Measurements from ENCODE around the gene WDR90. TPM values are rescaled to one million over a fixed set of nuclear protein-coding genes. Genes with fewer than 3 reads are reported as not detected.

The WDR90 gene
- total and polyA plus RNA-seq, 3 experiments from 2014 or later: 1.4 to 78.4 (median 69.6) TPM

GRCh38 chr16:610513-611381 is 38.4 kb upstream of the WDR90 start:
- no peaks in the 10 kb centered on the region for H3K9me3 Mint-ChIP-seq
- peaks cover 0 to 5% (median 0%) of the 10 kb centered on the region in 3 donors for H3K36me3 Mint-ChIP-seq
- Histone ChIP-seq H3K36me3 (ENCODE audit: insufficient read depth, low read length) (no peaks in the 10 kb centered on the region), H3K4me1 (ENCODE audit: insufficient read depth, low read length) (no peaks in the 10 kb centered on the region), H3K27ac (ENCODE audit: low read depth, low read length) (no peak overlapping the region), H3K27me3 (ENCODE audit: insufficient read depth, low read length, poor library complexity, severe bottlenecking) (no peaks in the 10 kb centered on the region), H3K4me3 (ENCODE audit: low read length) (no peak overlapping the region), H3K9me3 (ENCODE audit: low read length) (no peaks in the 10 kb centered on the region)
- ChIA-PET POLR2A (no interaction called here), CTCF (interaction anchor here (0.8 to 1.7 kb wide), 3 partner anchors 15 to 31 kb away, joined by 3 to 5 read pairs (median 4); no protein-coding TSS in a partner anchor)
- H3K27me3 Mint-ChIP-seq: peaks cover 0 to 1% of the 10 kb centered on the region in 2 donors
- peak; percentile 42 to 65 (median 49) for DNase-seq
- no peak overlapping the region for H3K4me3 Mint-ChIP-seq
- H3K4me1 Mint-ChIP-seq: peaks cover 3 to 7% (median 7%) of the 10 kb centered on the region in 3 donors
- peak overlapping the region in 2 of 8 donors; percentile 30 to 52 for H3K27ac Mint-ChIP-seq

GRCh38 chr16:615122-615521 is 34.0 kb upstream of the WDR90 start:
- no peaks in the 10 kb centered on the region for H3K27me3 Mint-ChIP-seq
- no peaks in the 10 kb centered on the region for H3K9me3 Mint-ChIP-seq
- H3K4me3 ChIP-seq (ENCODE audit: low read length): no peak overlapping the region
- H3K4me1 ChIP-seq (ENCODE audit: insufficient read depth, low read length): no peaks in the 10 kb centered on the region
- H3K36me3 ChIP-seq (ENCODE audit: insufficient read depth, low read length): no peaks in the 10 kb centered on the region
- peaks cover 0 to 7% (median 0%) of the 10 kb centered on the region in 3 donors for H3K36me3 Mint-ChIP-seq
- peak overlapping the region in 1 of 8 donors; percentile 42 for H3K27ac Mint-ChIP-seq
- ChIA-PET CTCF (no interaction called here), POLR2A (no interaction called here)
- H3K27me3 ChIP-seq (ENCODE audit: insufficient read depth, low read length, poor library complexity, severe bottlenecking): no peaks in the 10 kb centered on the region
- DNase-seq: no peak
- no peaks in the 10 kb centered on the region for H3K9me3 ChIP-seq (ENCODE audit: low read length)
- H3K4me3 Mint-ChIP-seq: no peak overlapping the region
- H3K27ac ChIP-seq (ENCODE audit: low read depth, low read length): no peak overlapping the region
- H3K4me1 Mint-ChIP-seq: peaks cover 3 to 5% (median 5%) of the 10 kb centered on the region in 3 donors

- CTCF ChIA-PET: no interaction called here
- H3K27ac Mint-ChIP-seq: no peak overlapping the region
Observed at GRCh38 chr16:616733-617586, 32.2 kb upstream of the WDR90 start.

GRCh38 chr16:617855-618254 is 31.3 kb upstream of the WDR90 start:
- Mint-ChIP-seq H3K4me3 (no peak overlapping the region), H3K27ac (no peak overlapping the region), H3K4me1 (no peaks in the 10 kb centered on the region), H3K27me3 (no peaks in the 10 kb centered on the region), H3K36me3 (peaks cover 0 to 10% (median 0%) of the 10 kb centered on the region in 3 donors), H3K9me3 (no peaks in the 10 kb centered on the region)
- Histone ChIP-seq H3K9me3 (ENCODE audit: low read length) (no peaks in the 10 kb centered on the region), H3K4me1 (ENCODE audit: insufficient read depth, low read length) (no peaks in the 10 kb centered on the region), H3K4me3 (ENCODE audit: low read length) (no peak overlapping the region), H3K27ac (ENCODE audit: low read depth, low read length) (no peak overlapping the region), H3K27me3 (ENCODE audit: insufficient read depth, low read length, poor library complexity, severe bottlenecking) (no peaks in the 10 kb centered on the region), H3K36me3 (ENCODE audit: insufficient read depth, low read length) (no peaks in the 10 kb centered on the region)
- ChIA-PET CTCF (no interaction called here), POLR2A (no interaction called here)
- DNase-seq: no peak

More at GRCh38 chr16:616733-617586, 32.2 kb upstream of the WDR90 start:
- no peaks in the 10 kb centered on the region for H3K9me3 ChIP-seq (ENCODE audit: low read length)
- Mint-ChIP-seq H3K4me1 (no peaks in the 10 kb centered on the region), H3K9me3 (no peaks in the 10 kb centered on the region), H3K36me3 (peaks cover 0 to 10% (median 0%) of the 10 kb centered on the region in 3 donors), H3K27me3 (no peaks in the 10 kb centered on the region), H3K4me3 (no peak overlapping the region)
- no peaks in the 10 kb centered on the region for H3K4me1 ChIP-seq (ENCODE audit: insufficient read depth, low read length)
- no peaks in the 10 kb centered on the region for H3K27me3 ChIP-seq (ENCODE audit: insufficient read depth, low read length, poor library complexity, severe bottlenecking)
- no peak for DNase-seq
- H3K27ac ChIP-seq (ENCODE audit: low read depth, low read length): no peak overlapping the region
- no peak overlapping the region for H3K4me3 ChIP-seq (ENCODE audit: low read length)
- POLR2A ChIA-PET: no interaction called here
- no peaks in the 10 kb centered on the region for H3K36me3 ChIP-seq (ENCODE audit: insufficient read depth, low read length)

- Mint-ChIP-seq H3K27me3 (no peaks in the 10 kb centered on the region), H3K4me1 (no peaks in the 10 kb centered on the region), H3K9me3 (no peaks in the 10 kb centered on the region), H3K27ac (no peak overlapping the region), H3K4me3 (no peak overlapping the region), H3K36me3 (peaks cover 0 to 9% (median 0%) of the 10 kb centered on the region in 3 donors)
- DNase-seq: no peak
- H3K27me3 ChIP-seq (ENCODE audit: insufficient read depth, low read length, poor library complexity, severe bottlenecking): no peaks in the 10 kb centered on the region
- ChIA-PET CTCF (no interaction called here), POLR2A (no interaction called here)
- H3K36me3 ChIP-seq (ENCODE audit: insufficient read depth, low read length): no peaks in the 10 kb centered on the region
- H3K27ac ChIP-seq (ENCODE audit: low read depth, low read length): no peak overlapping the region
- no peaks in the 10 kb centered on the region for H3K4me1 ChIP-seq (ENCODE audit: insufficient read depth, low read length)
- H3K4me3 ChIP-seq (ENCODE audit: low read length): no peak overlapping the region
- H3K9me3 ChIP-seq (ENCODE audit: low read length): no peaks in the 10 kb centered on the region
Observed at GRCh38 chr16:619476-620100, 29.6 kb upstream of the WDR90 start.

GRCh38 chr16:620700-621525 is 28.3 kb upstream of the WDR90 start:
- no peaks in the 10 kb centered on the region for H3K27me3 Mint-ChIP-seq
- H3K4me1 Mint-ChIP-seq: no peaks in the 10 kb centered on the region
- Histone ChIP-seq H3K4me3 (ENCODE audit: low read length) (no peak overlapping the region), H3K27ac (ENCODE audit: low read depth, low read length) (no peak overlapping the region), H3K9me3 (ENCODE audit: low read length) (no peaks in the 10 kb centered on the region), H3K27me3 (ENCODE audit: insufficient read depth, low read length, poor library complexity, severe bottlenecking) (no peaks in the 10 kb centered on the region), H3K4me1 (ENCODE audit: insufficient read depth, low read length) (no peaks in the 10 kb centered on the region), H3K36me3 (ENCODE audit: insufficient read depth, low read length) (no peaks in the 10 kb centered on the region)
- ChIA-PET POLR2A (no interaction called here), CTCF (no interaction called here)
- no peak overlapping the region for H3K27ac Mint-ChIP-seq
- H3K4me3 Mint-ChIP-seq: no peak overlapping the region
- DNase-seq: peak in 1 of 5 donors; percentile 45
- H3K9me3 Mint-ChIP-seq: no peaks in the 10 kb centered on the region
- peaks cover 0 to 11% (median 0%) of the 10 kb centered on the region in 3 donors for H3K36me3 Mint-ChIP-seq

- Mint-ChIP-seq H3K27me3 (no peaks in the 10 kb centered on the region), H3K36me3 (peaks cover 0 to 17% (median 0%) of the 10 kb centered on the region in 3 donors), H3K27ac (peak overlapping the region in 2 of 8 donors; percentile 17 to 28), H3K4me3 (no peak overlapping the region), H3K9me3 (no peaks in the 10 kb centered on the region), H3K4me1 (no peaks in the 10 kb centered on the region)
- no peaks in the 10 kb centered on the region for H3K27me3 ChIP-seq (ENCODE audit: insufficient read depth, low read length, poor library complexity, severe bottlenecking)
- DNase-seq: no peak
- no peaks in the 10 kb centered on the region for H3K36me3 ChIP-seq (ENCODE audit: insufficient read depth, low read length)
- H3K9me3 ChIP-seq (ENCODE audit: low read length): no peaks in the 10 kb centered on the region
- no peak overlapping the region for H3K4me3 ChIP-seq (ENCODE audit: low read length)
- H3K27ac ChIP-seq (ENCODE audit: low read depth, low read length): peak overlapping the region; percentile 18
- POLR2A ChIA-PET: no interaction called here
- H3K4me1 ChIP-seq (ENCODE audit: insufficient read depth, low read length): no peaks in the 10 kb centered on the region
- CTCF ChIA-PET: no interaction called here
Observed at GRCh38 chr16:621526-622105, 27.5 kb upstream of the WDR90 start.
